GM18526 (cell line): ENCODE data around the gene ZNF497.
A peak's percentile ranks its signal among the peaks of the same experiment; 100 is the strongest.

Experiments used
- POLR2A ChIP-seq: IDR thresholded peaks from 3 replicates; pipeline ENCODE4 v1.6.1; 2011; ENCODE audit not compliant: insufficient read length; ENCODE audit errors: extremely low read depth

Gene ZNF497

GRCh38 chr19:58396691-58397532 lies 34.4 kb upstream of the ZNF497 start:
- TF ChIP-seq POLR2A: no peak

- TF ChIP-seq POLR2A: no peak
Observed at GRCh38 chr19:58395979-58396627, 33.6 kb upstream of the ZNF497 start.

GRCh38 chr19:58395220-58395978 lies 32.8 kb upstream of the ZNF497 start, which contains the start of gene RNF225:
RNF225 (plus strand) TSS chr19:58395656; CDS start chr19:58396090, 434 bp downstream.
- peak; percentile 18 for TF ChIP-seq POLR2A

GRCh38 chr19:58394821-58395219 lies 32.3 kb upstream of the ZNF497 start:
- TF ChIP-seq POLR2A: no peak

GRCh38 chr19:58393725-58394033 lies 31.1 kb upstream of the ZNF497 start:
- no peak for TF ChIP-seq POLR2A

GRCh38 chr19:58392945-58393724 lies 30.6 kb upstream of the ZNF497 start:
- TF ChIP-seq POLR2A: no peak

GRCh38 chr19:58388175-58388526 lies 25.6 kb upstream of the ZNF497 start:
- no peak for TF ChIP-seq POLR2A

- no peak for TF ChIP-seq POLR2A
Observed at GRCh38 chr19:58387338-58388174, 25.0 kb upstream of the ZNF497 start.

GRCh38 chr19:58386576-58387337 lies 24.2 kb upstream of the ZNF497 start, which contains the start of gene RPS5:
RPS5 (plus strand) TSS chr19:58387269; CDS start chr19:58388138, 869 bp downstream.
- peak; percentile 98 for TF ChIP-seq POLR2A

GRCh38 chr19:58385891-58386575 lies 23.5 kb upstream of the ZNF497 start:
- peak; percentile 37 for TF ChIP-seq POLR2A

- TF ChIP-seq POLR2A: no peak
Observed at GRCh38 chr19:58385313-58385890, 22.9 kb upstream of the ZNF497 start.

GRCh38 chr19:58382997-58383603 lies 20.5 kb upstream of the ZNF497 start:
- no peak for TF ChIP-seq POLR2A

GRCh38 chr19:58381460-58382212 lies 19.1 kb upstream of the ZNF497 start:
- TF ChIP-seq POLR2A: no peak
